Liver (tissue), 9 donors: ENCODE data around the gene MAP4K2. TPM values are rescaled to one million over a fixed set of nuclear protein-coding genes. Genes with fewer than 3 reads are reported as not detected.

Experiments
- DNase-seq: peaks from one replicate; pipeline ENCODE4 v3.0.0-alpha.2; 2017; ENCODE audit warnings: low spot score
- H3K27ac ChIP-seq, 2 donors: one replicate each; pipeline ENCODE4 v1.7.0; 2013; ENCODE audit warnings: inconsistent platforms in 2 of 2, low read length in 2 of 2, control low read depth in 1 of 2, low read depth in 1 of 2, mild to moderate bottlenecking in 1 of 2
- H3K27me3 ChIP-seq, 4 donors: one replicate each; pipeline versions ENCODE4 v1.6.1 to v1.7.0; 2013; ENCODE audit warnings: low read length in 3 of 4, inconsistent platforms in 1 of 4, mild to moderate bottlenecking in 1 of 4, moderate library complexity in 1 of 4; ENCODE audit not compliant: control insufficient read depth in 4 of 4, insufficient read depth in 4 of 4
- H3K36me3 ChIP-seq, 4 donors: one replicate each; pipeline versions ENCODE4 v1.6.1 to v1.7.0; 2013; ENCODE audit warnings: low read length in 3 of 4, mild to moderate bottlenecking in 3 of 4, low read depth in 1 of 4, moderate library complexity in 1 of 4; ENCODE audit not compliant: control insufficient read depth in 4 of 4, insufficient read depth in 3 of 4
- H3K4me1 ChIP-seq, 4 donors: one replicate each; pipeline versions ENCODE4 v1.6.1 to v1.7.0; 2013; ENCODE audit warnings: low read length in 3 of 4, mild to moderate bottlenecking in 3 of 4, moderate library complexity in 1 of 4; ENCODE audit not compliant: control insufficient read depth in 4 of 4, insufficient read depth in 4 of 4
- H3K4me3 ChIP-seq, 3 donors: one replicate each; pipeline versions ENCODE4 v1.6.1 to v1.7.0; 2013; ENCODE audit warnings: low read length in 3 of 3, control low read depth in 1 of 3, low read depth in 1 of 3, mild to moderate bottlenecking in 1 of 3
- H3K9ac ChIP-seq, 2 donors: one replicate each; pipeline ENCODE4 v1.7.0; 2013; ENCODE audit warnings: low read length in 2 of 2, mild to moderate bottlenecking in 2 of 2, moderate library complexity in 2 of 2, control low read depth in 1 of 2, low read depth in 1 of 2
- H3K9me3 ChIP-seq, 4 donors: one replicate each; pipeline versions ENCODE4 v1.6.1 to v1.7.0; 2013; ENCODE audit warnings: low read length in 3 of 4; ENCODE audit not compliant: control insufficient read depth in 4 of 4
- ATF3 ChIP-seq: IDR thresholded peaks from 2 replicates; pipeline ENCODE4 v1.6.1; 2016; ENCODE audit warnings: antibody characterized with exemption
- CTCF ChIP-seq: fragments of 150-350 bp; IDR thresholded peaks from 2 replicates; pipeline ENCODE4 v1.5.1; 2017; ENCODE audit warnings: improper control_type of control experiment, low read depth, low read length; ENCODE audit not compliant: missing input control
- EGR1 ChIP-seq, 2 donors: IDR thresholded peaks; 2 replicates each; pipeline ENCODE4 v1.6.1; 2016 to 2018; ENCODE audit warnings: antibody characterized with exemption in 2 of 2, low read depth in 2 of 2
- FOXA1 ChIP-seq: IDR thresholded peaks from 2 replicates; pipeline ENCODE4 v1.6.1; 2016; ENCODE audit warnings: antibody characterized with exemption
- FOXA2 ChIP-seq: IDR thresholded peaks from 2 replicates; pipeline ENCODE4 v1.6.1; 2016; ENCODE audit warnings: antibody characterized with exemption
- GABPA ChIP-seq, 2 donors: IDR thresholded peaks in 1 of 2; conservative IDR thresholded peaks in 1 of 2; 2 replicates each; pipeline ENCODE4 v1.6.1; 2016; ENCODE audit warnings: antibody characterized with exemption in 2 of 2, mild to moderate bottlenecking in 1 of 2, moderate library complexity in 1 of 2
- HNF4A ChIP-seq, 2 donors: conservative IDR thresholded peaks; 2 replicates each; pipeline ENCODE4 v1.6.1; 2016; ENCODE audit warnings: antibody characterized with exemption in 2 of 2, mild to moderate bottlenecking in 2 of 2
- HNF4G ChIP-seq: IDR thresholded peaks from 2 replicates; pipeline ENCODE4 v1.6.1; 2016; ENCODE audit warnings: antibody characterized with exemption
- JUND ChIP-seq, 2 donors: IDR thresholded peaks; 2 replicates each; pipeline ENCODE4 v1.6.1; 2016; ENCODE audit warnings: antibody characterized with exemption in 2 of 2
- MAX ChIP-seq: IDR thresholded peaks from 2 replicates; pipeline ENCODE4 v1.6.1; 2016; ENCODE audit warnings: antibody characterized with exemption
- NR2F2 ChIP-seq: IDR thresholded peaks from 2 replicates; pipeline ENCODE4 v1.6.1; 2016; ENCODE audit warnings: antibody characterized with exemption
- RAD21 ChIP-seq, 2 donors: IDR thresholded peaks; 2 replicates each; pipeline ENCODE4 v1.6.1; 2016; ENCODE audit warnings: antibody characterized with exemption in 2 of 2, mild to moderate bottlenecking in 2 of 2
- REST ChIP-seq: IDR thresholded peaks from 2 replicates; pipeline ENCODE4 v1.6.1; 2016; ENCODE audit warnings: antibody characterized with exemption, mild to moderate bottlenecking
- RXRA ChIP-seq, 2 donors: IDR thresholded peaks; 2 replicates each; pipeline ENCODE4 v1.6.1; 2017 to 2018; ENCODE audit warnings: antibody characterized with exemption in 2 of 2, mild to moderate bottlenecking in 1 of 2
- SP1 ChIP-seq: IDR thresholded peaks from 2 replicates; pipeline ENCODE4 v1.6.1; 2018; ENCODE audit warnings: antibody characterized with exemption, mild to moderate bottlenecking
- TAF1 ChIP-seq: conservative IDR thresholded peaks from 2 replicates; pipeline ENCODE4 v1.6.1; 2016; ENCODE audit warnings: antibody characterized with exemption, mild to moderate bottlenecking
- YY1 ChIP-seq: IDR thresholded peaks from 2 replicates; pipeline ENCODE4 v1.6.1; 2016; ENCODE audit warnings: antibody characterized with exemption, mild to moderate bottlenecking
- ZBTB33 ChIP-seq: IDR thresholded peaks from 2 replicates; pipeline ENCODE4 v1.6.1; 2016; ENCODE audit warnings: antibody characterized with exemption
- WGBS: extraction: QIAGEN DNeasy Blood & Tissue Kit; methylation state at CpG from one replicate; pipeline ENCODE4 v1.1.7; 2013; 5-methylcytosine and 5-hydroxymethylcytosine counted together
- polyA plus RNA-seq, 2 donors: library from polyadenylated mRNA; stranded (reverse) in 1 of 2; unstranded in 1 of 2; fragments of 200-250 nt in 1 of 2; fragments of >200 nt in 1 of 2; fragmentation: Nextera tagmentation in 1 of 2; extraction: Ambion mirVana in 1 of 2; gene quantifications; one replicate each; pipeline versions ENCODE4 v1.2.1 to v1.2.3, GENCODE V29; 2013 to 2015
- total RNA-seq, 2 donors: library from RNA; depleted of rRNA; stranded (reverse); fragments of >200 nt; gene quantifications; one replicate each; pipeline ENCODE4 v1.2.3, GENCODE V29; 2014
- donor health status: healthy.
- donor health status: healthy.
- donor health status: healthy.
- donor health status: healthy.
- donor health status: healthy.

MAP4K2 gene
- total and polyA plus RNA-seq, 4 donors, result 2.1 to 6.9 (median 3.5) TPM

GRCh38 chr11:64841592-64842365 lies 38.8 kb upstream of the MAP4K2 start:
- WGBS, result 91% methylated on average over 15 of the region's 15 CpGs
- Histone ChIP-seq H3K9me3 (no peaks in the 10 kb centered on the region), H3K4me1 (peaks cover 2 to 9% (median 5%) of the 10 kb centered on the region in 4 donors), H3K9ac (no peak overlapping the region), H3K4me3 (no peak overlapping the region), H3K36me3 (no peaks in the 10 kb centered on the region), H3K27me3 (no peaks in the 10 kb centered on the region), H3K27ac (no peak overlapping the region)
- no peak for DNase-seq
- TF ChIP-seq CTCF, result no peak
- no peak for TF ChIP-seq GABPA (IDR thresholded peaks at IDR 0.05 in 1 of 2, conservative IDR thresholded peaks at IDR 0.05 in 1 of 2)
- TF ChIP-seq SP1, result no peak
- no peak for TF ChIP-seq NR2F2
- TF ChIP-seq JUND (IDR thresholded peaks at IDR 0.05), result no peak
- no peak for TF ChIP-seq HNF4A (conservative IDR thresholded peaks at IDR 0.05)
- no peak for TF ChIP-seq ZBTB33
- TF ChIP-seq MAX, result no peak
- TF ChIP-seq REST, result no peak
- TF ChIP-seq HNF4G, result no peak
- TF ChIP-seq RAD21 (IDR thresholded peaks at IDR 0.05), result no peak
- no peak for TF ChIP-seq FOXA2
- TF ChIP-seq TAF1, result no peak
- TF ChIP-seq YY1, result no peak
- TF ChIP-seq FOXA1, result no peak
- TF ChIP-seq ATF3, result no peak
- no peak for TF ChIP-seq EGR1 (IDR thresholded peaks at IDR 0.05; ENCODE audit: low read depth in 2 of 2)
- TF ChIP-seq RXRA (IDR thresholded peaks at IDR 0.05), result no peak
